A673 (cell line): Measurements from ENCODE around the gene STAG3.

ENCODE experiments used
- CTCF ChIP-seq: fragments of 300-800, 200-600 bp; sonication (generic); conservative IDR thresholded peaks from 2 replicates; pipeline ENCODE4 v1.5.1; 2017; ENCODE audit warnings: low read depth, mild to moderate bottlenecking, antibody characterized with exemption, low read length, moderate library complexity, mixed read lengths
- EZH2 ChIP-seq: fragments of 200-600 bp; sonication (generic); IDR thresholded peaks from 2 replicates; pipeline ENCODE4 v1.6.1; 2017; ENCODE audit warnings: borderline replicate concordance, low read depth, mild to moderate bottlenecking, mixed read lengths, antibody characterized with exemption, low read length; ENCODE audit not compliant: poor library complexity, severe bottlenecking

- no peak for TF ChIP-seq CTCF
- no peak for TF ChIP-seq EZH2
These were observed 23.8 kb upstream of the STAG3 start for GRCh38 chr7:100153708-100154535.
